Measurements from ENCODE around the gene AMOT.

- TF ChIP-seq POLR2A (IDR thresholded peaks at IDR 0.05) (no peak), CTCF (IDR thresholded peaks at IDR 0.05) (no peak), POLR2AphosphoS5 (IDR thresholded peaks at IDR 0.05) (no peak), EP300 (IDR thresholded peaks at IDR 0.05) (no peak)
Measured at GRCh38 chrX:112779139-112779538, 61.5 kb downstream of the AMOT start.
